IPS-20b (cell line): ENCODE results near the gene LENG9.

Source experiments
- H3K27ac ChIP-seq: one replicate; pipeline ENCODE4 v1.5.1; 2013; ENCODE audit warnings: low read length
- H3K27me3 ChIP-seq: 2 replicates; pipeline ENCODE4 v1.6.1; 2013; ENCODE audit warnings: mild to moderate bottlenecking, low read length, inconsistent platforms; ENCODE audit not compliant: insufficient read depth
- H3K36me3 ChIP-seq: 2 replicates; pipeline ENCODE4 v1.6.1; 2013; ENCODE audit warnings: low read depth, mild to moderate bottlenecking, inconsistent platforms, low read length, moderate library complexity; ENCODE audit not compliant: insufficient read depth
- H3K4me1 ChIP-seq: 2 replicates; pipeline ENCODE4 v1.6.1; 2013; ENCODE audit warnings: mild to moderate bottlenecking, control low read depth, inconsistent platforms, low read length, moderate library complexity; ENCODE audit not compliant: insufficient read depth
- H3K4me3 ChIP-seq: 2 replicates; pipeline ENCODE4 v1.5.1; 2013; ENCODE audit warnings: mild to moderate bottlenecking, low read length, inconsistent platforms
- H3K9ac ChIP-seq: 2 replicates; pipeline ENCODE4 v1.6.1; 2013; ENCODE audit warnings: low read depth, mild to moderate bottlenecking, inconsistent platforms, low read length, moderate library complexity
- H3K9me3 ChIP-seq: 2 replicates; pipeline ENCODE4 v1.6.1; 2013; ENCODE audit warnings: mild to moderate bottlenecking, low read depth, low read length, inconsistent platforms; ENCODE audit not compliant: insufficient read depth

Gene LENG9

DNA sequence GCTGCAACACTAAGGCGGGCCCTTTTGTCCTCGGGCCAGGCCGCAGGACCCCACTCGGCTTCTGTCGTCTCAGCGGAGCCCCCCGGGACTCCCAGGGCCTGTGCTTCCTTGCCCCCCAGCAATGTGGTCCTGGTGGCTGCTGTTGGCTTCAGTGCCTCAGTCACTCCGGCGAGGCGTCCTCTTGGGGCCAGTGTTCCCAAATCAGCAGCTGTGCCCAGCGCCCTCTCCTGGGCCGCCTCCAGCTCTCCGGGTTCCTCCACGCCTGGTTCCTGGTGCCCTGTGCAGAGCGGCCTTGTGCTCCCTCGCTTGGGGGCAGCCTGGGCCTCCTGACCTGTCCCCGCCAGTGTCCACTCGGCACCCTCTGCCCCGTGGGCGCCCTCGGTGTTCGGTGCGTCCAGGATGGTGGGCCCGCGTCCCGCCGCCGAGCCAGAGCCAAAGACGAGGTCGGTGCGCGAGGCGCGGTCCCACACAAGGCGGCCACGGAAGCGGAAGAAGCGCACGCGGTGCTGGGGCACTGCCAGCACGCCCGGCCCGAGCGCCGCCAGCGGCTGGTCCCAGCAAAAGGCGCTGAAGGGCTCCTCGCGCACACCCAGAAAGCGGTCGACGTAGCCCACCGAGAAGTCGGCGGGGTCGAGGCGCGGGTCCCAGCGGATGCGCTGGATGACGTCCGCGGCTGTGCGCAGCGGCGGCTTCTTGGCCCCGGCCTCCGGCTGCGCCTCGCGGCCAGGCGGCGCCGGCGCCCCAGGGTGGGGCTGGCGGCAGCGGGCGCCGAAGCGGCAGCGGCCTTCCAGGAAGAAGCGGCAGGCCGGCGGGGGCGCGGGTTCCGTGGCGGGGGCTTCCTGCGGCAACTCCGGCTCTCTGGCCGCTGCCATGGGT, 685 bp downstream of the LENG9 start:
- Histone ChIP-seq H3K27me3 (peaks cover 13% of the 10 kb centered on the region), H3K4me3 (peak overlapping the region; percentile 88; the same call in 1 of the 2 replicates), H3K4me1 (no peaks in the 10 kb centered on the region), H3K36me3 (peaks cover 41% of the 10 kb centered on the region), H3K27ac (no peak overlapping the region), H3K9me3 (no peaks in the 10 kb centered on the region), H3K9ac (peak overlapping the region; percentile 68)

- H3K4me1 ChIP-seq: no peaks in the 10 kb centered on the region
- peaks cover 13% of the 10 kb centered on the region for H3K27me3 ChIP-seq
- peak overlapping the region; percentile 88; the same call in 1 of the 2 replicates for H3K4me3 ChIP-seq
- peaks cover 49% of the 10 kb centered on the region for H3K36me3 ChIP-seq
- no peak overlapping the region for H3K27ac ChIP-seq
- peak overlapping the region; percentile 68; the same call in 1 of the 2 replicates for H3K9ac ChIP-seq
- H3K9me3 ChIP-seq: no peaks in the 10 kb centered on the region
Measured at GRCh38 chr19:54462047-54462654, 1.4 kb downstream of the LENG9 start.

- Histone ChIP-seq H3K9ac (no peak overlapping the region), H3K9me3 (no peaks in the 10 kb centered on the region), H3K36me3 (peaks cover 54% of the 10 kb centered on the region), H3K27me3 (peaks cover 13% of the 10 kb centered on the region), H3K4me3 (no peak overlapping the region), H3K4me1 (no peaks in the 10 kb centered on the region), H3K27ac (no peak overlapping the region)
Measured at GRCh38 chr19:54461613-54462012, 2.0 kb downstream of the LENG9 start.

DNA sequence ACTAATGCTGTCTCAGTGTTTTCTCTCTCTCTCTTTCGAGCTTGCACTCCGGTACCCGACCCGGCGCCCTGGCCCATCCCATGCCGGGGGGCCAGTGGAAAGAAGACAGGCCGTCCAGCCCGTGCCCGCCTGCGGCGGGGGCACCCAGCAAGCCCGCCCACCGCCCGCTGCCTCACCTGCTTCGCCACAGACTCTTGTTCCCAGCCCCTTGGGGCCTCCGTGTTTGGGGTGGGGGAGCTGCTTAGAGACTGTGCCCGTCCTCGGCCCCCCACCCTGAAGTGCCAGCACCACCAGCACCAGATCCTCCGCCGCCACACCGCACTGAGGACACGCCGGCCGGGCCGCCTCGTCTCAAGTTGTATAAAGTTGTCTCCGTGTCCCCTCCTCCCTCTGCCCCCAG, 2.4 kb downstream of the LENG9 start:
- H3K9ac ChIP-seq: no peak overlapping the region
- H3K27me3 ChIP-seq: peaks cover 10% of the 10 kb centered on the region
- peaks cover 58% of the 10 kb centered on the region for H3K36me3 ChIP-seq
- H3K4me3 ChIP-seq: no peak overlapping the region
- H3K9me3 ChIP-seq: no peaks in the 10 kb centered on the region
- H3K27ac ChIP-seq: no peak overlapping the region
- H3K4me1 ChIP-seq: no peaks in the 10 kb centered on the region

GRCh38 chr19:54460230-54461005, 3.2 kb downstream of the LENG9 start:
- no peaks in the 10 kb centered on the region for H3K9me3 ChIP-seq
- H3K4me1 ChIP-seq: no peaks in the 10 kb centered on the region
- no peak overlapping the region for H3K4me3 ChIP-seq
- peaks cover 2% of the 10 kb centered on the region; the same call in 1 of the 2 replicates for H3K27me3 ChIP-seq
- H3K36me3 ChIP-seq: peaks cover 66% of the 10 kb centered on the region
- H3K9ac ChIP-seq: no peak overlapping the region
- H3K27ac ChIP-seq: no peak overlapping the region

DNA sequence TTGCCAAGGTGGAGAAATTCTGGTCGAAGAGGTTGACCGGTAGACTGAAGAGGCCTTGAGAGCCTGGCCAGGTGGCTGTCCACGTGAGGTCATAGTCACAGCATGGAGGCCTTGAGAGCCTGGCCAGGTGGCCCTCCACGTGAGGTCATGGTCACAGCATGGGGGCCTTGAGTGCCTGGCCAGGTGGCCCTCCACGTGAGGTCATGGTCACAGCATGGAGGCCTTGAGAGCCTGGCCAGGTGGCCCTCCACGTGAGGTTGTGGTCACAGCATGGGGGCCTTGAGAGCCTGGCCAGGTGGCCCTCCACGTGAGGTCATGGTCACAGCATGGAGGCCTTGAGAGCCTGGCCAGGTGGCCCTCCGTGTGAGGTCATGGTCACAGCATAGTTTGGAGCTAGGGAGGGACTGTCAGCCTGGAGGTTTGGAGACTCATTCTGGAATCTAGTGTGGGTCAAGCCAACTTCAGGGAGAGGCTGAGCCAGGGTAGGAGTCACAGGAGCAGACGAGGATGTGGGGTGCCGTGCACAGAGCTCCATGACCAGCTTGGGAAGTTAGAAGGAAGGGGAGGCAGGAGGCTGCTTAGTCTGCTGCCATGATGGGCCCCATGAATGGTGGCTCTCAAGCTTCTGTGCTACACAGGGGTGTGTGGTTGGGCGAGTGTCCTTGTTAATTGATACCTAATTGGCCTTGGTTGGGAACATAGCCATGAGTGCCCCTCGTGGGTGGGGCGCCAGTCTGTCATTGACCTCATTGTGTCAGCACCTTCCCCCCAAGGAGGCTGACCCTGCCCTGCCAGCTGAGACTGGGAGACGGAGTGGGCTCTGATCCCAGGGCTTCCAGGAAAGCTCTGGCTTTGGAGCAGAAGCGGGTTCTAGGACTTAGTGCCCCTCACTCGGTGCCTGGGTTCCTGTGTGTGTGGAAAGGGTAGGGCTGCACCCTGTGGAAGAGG, 4.0 kb downstream of the LENG9 start:
- no peak overlapping the region for H3K9ac ChIP-seq
- H3K4me1 ChIP-seq: no peaks in the 10 kb centered on the region
- H3K36me3 ChIP-seq: peaks cover 75% of the 10 kb centered on the region
- no peak overlapping the region for H3K27ac ChIP-seq
- no peaks in the 10 kb centered on the region for H3K27me3 ChIP-seq
- H3K9me3 ChIP-seq: no peaks in the 10 kb centered on the region
- no peak overlapping the region for H3K4me3 ChIP-seq

DNA sequence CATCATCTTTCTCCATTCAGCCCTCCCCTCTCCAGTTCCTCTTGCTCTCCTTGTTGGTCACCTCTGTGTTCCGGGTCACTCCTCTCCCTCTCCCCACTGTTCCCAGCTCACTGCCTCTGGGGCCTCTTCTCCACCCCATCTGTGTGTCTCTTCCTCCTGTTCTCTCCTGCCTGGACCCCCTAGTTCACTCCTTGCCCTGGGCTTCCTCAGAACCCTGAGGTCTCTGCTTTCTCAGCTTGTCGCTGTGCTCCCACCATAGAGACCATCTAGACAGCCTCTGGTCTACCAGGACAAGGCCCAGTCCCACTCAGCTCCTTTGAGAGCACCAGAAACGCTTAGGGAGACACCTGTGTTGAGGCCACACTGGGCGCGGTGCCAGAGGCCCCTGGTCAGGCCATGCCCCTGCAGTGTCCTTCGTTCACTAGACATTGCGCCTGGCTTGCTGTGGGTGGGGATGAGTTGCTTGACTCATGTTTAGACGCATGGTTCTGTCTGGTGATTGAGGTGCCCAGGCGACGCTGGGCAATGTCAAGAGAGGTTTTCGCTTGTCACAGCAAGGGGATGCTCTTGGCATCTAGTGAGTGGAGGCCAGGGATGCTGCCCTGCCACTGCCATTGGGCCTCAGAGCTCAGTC, 4.8 kb downstream of the LENG9 start:
- no peaks in the 10 kb centered on the region for H3K4me1 ChIP-seq
- no peak overlapping the region for H3K9ac ChIP-seq
- H3K27me3 ChIP-seq: no peaks in the 10 kb centered on the region
- peaks cover 83% of the 10 kb centered on the region for H3K36me3 ChIP-seq
- H3K4me3 ChIP-seq: no peak overlapping the region
- no peaks in the 10 kb centered on the region for H3K9me3 ChIP-seq
- H3K27ac ChIP-seq: no peak overlapping the region

GRCh38 chr19:54457773-54458647, 5.6 kb downstream of the LENG9 start:
- H3K4me3 ChIP-seq: no peak overlapping the region
- no peaks in the 10 kb centered on the region for H3K4me1 ChIP-seq
- H3K9me3 ChIP-seq: no peaks in the 10 kb centered on the region
- H3K9ac ChIP-seq: no peak overlapping the region
- peaks cover 90% of the 10 kb centered on the region for H3K36me3 ChIP-seq
- H3K27ac ChIP-seq: no peak overlapping the region
- H3K27me3 ChIP-seq: no peaks in the 10 kb centered on the region

- Histone ChIP-seq H3K9me3 (no peaks in the 10 kb centered on the region), H3K4me1 (no peaks in the 10 kb centered on the region), H3K27me3 (no peaks in the 10 kb centered on the region), H3K4me3 (no peak overlapping the region), H3K27ac (no peak overlapping the region), H3K36me3 (peaks cover 97% of the 10 kb centered on the region), H3K9ac (no peak overlapping the region)
Measured at GRCh38 chr19:54456423-54457373, 6.9 kb downstream of the LENG9 start.
